OCI-LY3 (cell line): ENCODE measurements around the gene TRPM7.

Source experiments
- CTCF ChIP-seq: fragments of 200-600, 300-600 bp; sonication (generic); IDR thresholded peaks from 2 replicates; pipeline ENCODE4 v1.5.1; 2014; ENCODE audit warnings: antibody characterized with exemption, low read length, low read depth
- EZH2phosphoT487 ChIP-seq: fragments of 200-600 bp; shearing (Covaris generic); IDR thresholded peaks from 2 replicates; pipeline ENCODE4 v1.6.1; 2018; ENCODE audit warnings: antibody characterized with exemption, mixed run types, low read depth

- no peak for TF ChIP-seq CTCF
- no peak for TF ChIP-seq EZH2phosphoT487
Observed at GRCh38 chr15:50685191-50685975, 1.2 kb downstream of the TRPM7 start.
